ENCODE results near the gene ST8SIA5. TPM values are rescaled to one million over a fixed set of nuclear protein-coding genes. Genes with fewer than 3 reads are reported as not detected.

The ST8SIA5 gene
- total and polyA plus RNA-seq, 2 donors (not counting 3 experiments of a cell fraction or from before 2014, with no cell fraction given): 0.25 to 0.62 TPM

DNA sequence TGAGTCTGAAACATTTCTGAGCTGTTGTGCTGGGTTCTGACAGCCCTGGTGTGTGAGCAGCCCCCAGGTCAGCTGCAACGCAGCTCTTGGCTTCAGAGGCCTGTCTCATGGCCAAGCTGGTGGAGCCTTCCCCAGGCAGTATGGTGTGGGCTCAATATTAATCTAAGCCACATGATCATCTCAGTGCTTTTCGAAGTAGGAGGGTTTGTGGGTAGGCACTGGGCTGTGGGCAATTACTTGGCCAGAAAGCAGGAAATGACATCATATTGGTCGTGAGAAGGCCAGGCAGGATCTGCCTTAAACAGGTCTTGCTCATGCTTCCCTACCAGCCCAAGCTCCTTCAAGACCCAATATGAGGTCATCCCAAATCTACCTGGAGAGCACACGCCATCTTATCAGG, 126.7 kb downstream of the ST8SIA5 start:
- Histone ChIP-seq H3K36me3 (ENCODE audit: control insufficient read depth in 2 of 2, extremely low read depth in 1 of 2, insufficient read depth in 2 of 2, low read length in 2 of 2) (no peaks in the 10 kb centered on the region), H2AFZ (ENCODE audit: low read depth, low read length) (no peak overlapping the region), H3K27ac (ENCODE audit: insufficient read depth, low read depth, low read length) (no peak overlapping the region), H3K4me1 (ENCODE audit: control insufficient read depth, extremely low read depth, insufficient read depth, low read length) (no peaks in the 10 kb centered on the region), H3K27me3 (ENCODE audit: control insufficient read depth in 2 of 2, insufficient read depth in 2 of 2, low read length in 2 of 2) (no peaks in the 10 kb centered on the region), H3K79me2 (ENCODE audit: control insufficient read depth, insufficient read depth, low read length) (no peaks in the 10 kb centered on the region), H3K4me2 (ENCODE audit: insufficient read depth, low read length) (no peak overlapping the region), H3K9me1 (replicated peaks; ENCODE audit: control insufficient read depth, extremely low read depth, insufficient read depth, low read length) (no peaks in the 10 kb centered on the region), H3K9ac (replicated peaks; ENCODE audit: extremely low read depth, insufficient read depth, low read length) (no peak overlapping the region), H3K9me3 (replicated peaks; ENCODE audit: control insufficient read depth, insufficient read depth, low read length) (no peaks in the 10 kb centered on the region), H3K4me3 (replicated peaks in 1 of 3; ENCODE audit: insufficient read depth in 1 of 3, low read depth in 1 of 3, low read length in 3 of 3) (no peak overlapping the region), H4K20me1 (replicated peaks; ENCODE audit: control insufficient read depth, extremely low read depth, insufficient read depth, low read length) (no peaks in the 10 kb centered on the region)
- dilution Hi-C loops (cut with MboI; ENCODE audit: extremely low pct_ligation_motif_present, low sequenced_read_pairs) (no loop called here), intact Hi-C loops (cut with micrococcal nuclease) (no loop called here)
- BruUV-seq (replicated peaks): no TSS peak
- DNase-seq (ENCODE audit: low read depth, low spot score) (no peak), FAIRE-seq (peak; percentile 35)
- ChIA-PET POLR2A (no interaction called here), CTCF (no interaction called here)
- TF ChIP-seq EZH2 (IDR thresholded peaks at IDR 0.05; ENCODE audit: borderline replicate concordance, low read depth, low read length, severe bottlenecking) (no peak), MYC (IDR thresholded peaks at IDR 0.05; ENCODE audit: low read depth, low read length) (no peak), FOS (IDR thresholded peaks at IDR 0.05; ENCODE audit: borderline replicate concordance, insufficient read depth, low read length) (no peak), POLR2AphosphoS5 (IDR thresholded peaks at IDR 0.05; ENCODE audit: insufficient read depth, low read depth, low read length) (no peak), GATA2 (IDR thresholded peaks at IDR 0.05; ENCODE audit: insufficient read depth, insufficient read length, low read depth, low read length) (no peak), JUN (IDR thresholded peaks at IDR 0.05; ENCODE audit: borderline replicate concordance, insufficient read depth, insufficient read length, low read depth) (no peak), POLR2A (IDR thresholded peaks at IDR 0.05; ENCODE audit: low read depth, low read length) (no peak)
- TF ChIP-seq, protein P1, sequence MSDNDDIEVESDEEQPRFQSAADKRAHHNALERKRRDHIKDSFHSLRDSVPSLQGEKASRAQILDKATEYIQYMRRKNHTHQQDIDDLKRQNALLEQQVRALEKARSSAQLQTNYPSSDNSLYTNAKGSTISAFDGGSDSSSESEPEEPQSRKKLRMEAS (IDR thresholded peaks at IDR 0.05; ENCODE audit: insufficient read depth, insufficient read length): no peak
- TF ChIP-seq, protein P2, sequence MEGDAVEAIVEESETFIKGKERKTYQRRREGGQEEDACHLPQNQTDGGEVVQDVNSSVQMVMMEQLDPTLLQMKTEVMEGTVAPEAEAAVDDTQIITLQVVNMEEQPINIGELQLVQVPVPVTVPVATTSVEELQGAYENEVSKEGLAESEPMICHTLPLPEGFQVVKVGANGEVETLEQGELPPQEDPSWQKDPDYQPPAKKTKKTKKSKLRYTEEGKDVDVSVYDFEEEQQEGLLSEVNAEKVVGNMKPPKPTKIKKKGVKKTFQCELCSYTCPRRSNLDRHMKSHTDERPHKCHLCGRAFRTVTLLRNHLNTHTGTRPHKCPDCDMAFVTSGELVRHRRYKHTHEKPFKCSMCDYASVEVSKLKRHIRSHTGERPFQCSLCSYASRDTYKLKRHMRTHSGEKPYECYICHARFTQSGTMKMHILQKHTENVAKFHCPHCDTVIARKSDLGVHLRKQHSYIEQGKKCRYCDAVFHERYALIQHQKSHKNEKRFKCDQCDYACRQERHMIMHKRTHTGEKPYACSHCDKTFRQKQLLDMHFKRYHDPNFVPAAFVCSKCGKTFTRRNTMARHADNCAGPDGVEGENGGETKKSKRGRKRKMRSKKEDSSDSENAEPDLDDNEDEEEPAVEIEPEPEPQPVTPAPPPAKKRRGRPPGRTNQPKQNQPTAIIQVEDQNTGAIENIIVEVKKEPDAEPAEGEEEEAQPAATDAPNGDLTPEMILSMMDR (IDR thresholded peaks at IDR 0.05; ENCODE audit: extremely low read depth in 1 of 2, insufficient read depth in 1 of 2, low read depth in 1 of 2, low read length in 2 of 2): no peak

Measured in endothelial cell of umbilical vein (primary cell).